GM23338 (cell line): Measurements from ENCODE around the gene MPHOSPH9. TPM values are rescaled to one million over a fixed set of nuclear protein-coding genes. Genes with fewer than 3 reads are reported as not detected.

Experiments
- ATAC-seq: fragments of 200-7000 bp; cut with Tn5 transposase; 3 replicates; pipeline ENCODE4 v1.9.1; 2020
- DNase-seq: peaks from one replicate; pipeline ENCODE4 v3.0.0-alpha.2; 2015; ENCODE audit warnings: low spot score
- H2AFZ ChIP-seq: fragments of 200-600 bp; sonication (generic); 2 replicates; pipeline ENCODE4 v1.8.0; 2016; ENCODE audit warnings: antibody characterized with exemption, mild to moderate bottlenecking, moderate library complexity
- H3F3A ChIP-seq: fragments of 200-600 bp; sonication (generic); replicated peaks from 2 replicates; pipeline ENCODE4 v1.8.0; 2017; ENCODE audit warnings: antibody characterized with exemption, mixed run types, low read depth
- H3K27ac ChIP-seq: fragments of 200-600 bp; sonication (generic); 2 replicates; pipeline ENCODE4 v1.6.1; 2016; ENCODE audit warnings: low read depth
- H3K27me3 ChIP-seq: fragments of 200-600 bp; sonication (generic); 2 replicates; pipeline ENCODE4 v1.8.0; 2016; ENCODE audit warnings: mild to moderate bottlenecking, mixed run types, moderate library complexity; ENCODE audit not compliant: insufficient read depth
- H3K36me3 ChIP-seq: fragments of 200-600 bp; sonication (generic); 2 replicates; pipeline ENCODE4 v1.8.0; 2016; ENCODE audit warnings: mild to moderate bottlenecking; ENCODE audit not compliant: insufficient read depth
- H3K4me1 ChIP-seq: fragments of 200-600 bp; sonication (generic); 2 replicates; pipeline ENCODE4 v1.8.0; 2016; ENCODE audit warnings: mild to moderate bottlenecking, moderate library complexity; ENCODE audit not compliant: insufficient read depth
- H3K4me2 ChIP-seq: fragments of 200-600 bp; sonication (generic); 2 replicates; pipeline ENCODE4 v1.7.1; 2017; ENCODE audit warnings: mixed run types
- H3K4me3 ChIP-seq: fragments of 200-600 bp; sonication (generic); 2 replicates; pipeline ENCODE4 v1.6.1; 2016; ENCODE audit warnings: mixed run types
- H3K79me2 ChIP-seq: fragments of 200-600 bp; sonication (generic); replicated peaks from 2 replicates; pipeline ENCODE4 v1.8.0; 2017; ENCODE audit warnings: mild to moderate bottlenecking; ENCODE audit not compliant: insufficient read depth
- H3K9me2 ChIP-seq: fragments of 200-600 bp; sonication (generic); 2 replicates; pipeline ENCODE4 v1.8.0; 2017; ENCODE audit not compliant: insufficient read depth
- H4K20me1 ChIP-seq: fragments of 200-600 bp; sonication (generic); replicated peaks from 2 replicates; pipeline ENCODE4 v1.8.0; 2017; ENCODE audit warnings: mild to moderate bottlenecking; ENCODE audit not compliant: insufficient read depth
- H3K27ac Mint-ChIP-seq: 2 replicates; pipeline ENCODE4 v1.8.0; 2020; ENCODE audit warnings: inconsistent platforms, mild to moderate bottlenecking, moderate library complexity, mixed read lengths
- H3K27me3 Mint-ChIP-seq: 3 replicates; pipeline ENCODE4 v1.8.0; 2022; ENCODE audit warnings: low read depth, mild to moderate bottlenecking, moderate library complexity, mixed read lengths, inconsistent platforms; ENCODE audit not compliant: insufficient read depth, poor library complexity
- H3K36me3 Mint-ChIP-seq: 3 replicates; pipeline ENCODE4 v1.8.0; 2021; ENCODE audit warnings: low read depth, mild to moderate bottlenecking, inconsistent platforms, moderate library complexity, mixed read lengths
- H3K4me1 Mint-ChIP-seq: 3 replicates; pipeline ENCODE4 v1.8.0; 2020; ENCODE audit warnings: mild to moderate bottlenecking, inconsistent platforms, mixed read lengths
- H3K4me3 Mint-ChIP-seq: 3 replicates; pipeline ENCODE4 v1.8.0; 2021; ENCODE audit warnings: moderate library complexity, mild to moderate bottlenecking, inconsistent platforms, mixed read lengths
- H3K9me3 Mint-ChIP-seq: 3 replicates; pipeline ENCODE4 v1.8.0; 2020; ENCODE audit warnings: moderate library complexity, mild to moderate bottlenecking, inconsistent platforms, mixed read lengths
- CREB1 ChIP-seq: fragments of 250-450 bp; sonication (Bioruptor Pico); IDR thresholded peaks from 2 replicates; pipeline ENCODE4 v1.5.0; 2020; ENCODE audit warnings: low read depth, mild to moderate bottlenecking, moderate library complexity
- EZH2 ChIP-seq: fragments of 200-600 bp; sonication (generic); IDR thresholded peaks from one replicate; pipeline ENCODE4 v1.8.0; 2017; ENCODE audit warnings: antibody characterized with exemption, mild to moderate bottlenecking, low read depth; ENCODE audit not compliant: unreplicated experiment
- EZH2phosphoT487 ChIP-seq: fragments of 200-600 bp; sonication (generic); IDR thresholded peaks from one replicate; pipeline ENCODE4 v1.8.1; 2018; ENCODE audit warnings: antibody characterized with exemption; ENCODE audit not compliant: unreplicated experiment
- JUNB ChIP-seq: IDR thresholded peaks from one replicate; pipeline ENCODE4 v1.6.1; 2016; ENCODE audit warnings: antibody characterized with exemption; ENCODE audit not compliant: unreplicated experiment
- polyA plus RNA-seq: library from polyadenylated mRNA; unstranded; fragments of >200 nt; fragmentation: Nextera tagmentation; extraction: Ambion mirVana; gene quantifications from 2 replicates; pipeline ENCODE4 v1.2.1, GENCODE V29; 2016
- total RNA-seq: library from RNA; depleted of rRNA; stranded (reverse); fragments of >200 nt; shearing (Covaris generic); gene quantifications from 2 replicates; pipeline ENCODE4 v1.2.3, GENCODE V29; 2014
- TF ChIP-seq, protein P1 (sequence below), 2 experiments: fragments of 200-600 bp in 1 of 2; sonication (generic) in 1 of 2; conservative IDR thresholded peaks; 2 replicates each; pipeline versions ENCODE4 v1.5.1 to v1.6.1; 2016 to 2017; ENCODE audit warnings: antibody characterized with exemption in 2 of 2, low read depth in 2 of 2, mild to moderate bottlenecking in 2 of 2, moderate library complexity in 1 of 2
- TF ChIP-seq, protein P2 (sequence below): IDR thresholded peaks from 2 replicates; pipeline ENCODE4 v1.6.1; 2016; ENCODE audit warnings: antibody characterized with exemption

MPHOSPH9 gene
- total and polyA plus RNA-seq, 2 experiments from 2014 or later = 30.5 to 77.9 TPM

- H3K4me2 ChIP-seq = peak overlapping the region; percentile 84
- peak overlapping the region; percentile 73 for H3K4me3 ChIP-seq
- peak overlapping the region; percentile 88 for H2AFZ ChIP-seq
- Mint-ChIP-seq H3K4me1 (peaks cover 43% of the 10 kb centered on the region), H3K27ac (no peak overlapping the region), H3K9me3 (0 out of 3 replicates have a peak, but pooled peaks cover 3% of the 10 kb centered on the region), H3K27me3 (peaks cover 36% of the 10 kb centered on the region), H3K36me3 (peaks cover 2% of the 10 kb centered on the region; the same call in 1 of the 3 replicates), H3K4me3 (peak overlapping the region; percentile 80)
- ATAC-seq (peak; percentile 41), DNase-seq (peak; percentile 55)
- TF ChIP-seq JUNB = no peak
- peak; percentile 36 for TF ChIP-seq EZH2phosphoT487
- peaks cover 19% of the 10 kb centered on the region; the same call in 1 of the 2 replicates for H3F3A ChIP-seq
- no peaks in the 10 kb centered on the region; the same call in 1 of the 2 replicates for H3K36me3 ChIP-seq
- 0 out of 2 replicates have a peak, but pooled peaks cover 5% of the 10 kb centered on the region for H4K20me1 ChIP-seq
- H3K4me1 ChIP-seq = peaks cover 40% of the 10 kb centered on the region
- no peaks in the 10 kb centered on the region for H3K9me2 ChIP-seq
- H3K79me2 ChIP-seq = no peaks in the 10 kb centered on the region
- H3K27me3 ChIP-seq = peaks cover 52% of the 10 kb centered on the region
- H3K27ac ChIP-seq = no peak overlapping the region
Measured at GRCh38 chr12:123150275-123150743, 82.6 kb downstream of the MPHOSPH9 start.

DNA sequence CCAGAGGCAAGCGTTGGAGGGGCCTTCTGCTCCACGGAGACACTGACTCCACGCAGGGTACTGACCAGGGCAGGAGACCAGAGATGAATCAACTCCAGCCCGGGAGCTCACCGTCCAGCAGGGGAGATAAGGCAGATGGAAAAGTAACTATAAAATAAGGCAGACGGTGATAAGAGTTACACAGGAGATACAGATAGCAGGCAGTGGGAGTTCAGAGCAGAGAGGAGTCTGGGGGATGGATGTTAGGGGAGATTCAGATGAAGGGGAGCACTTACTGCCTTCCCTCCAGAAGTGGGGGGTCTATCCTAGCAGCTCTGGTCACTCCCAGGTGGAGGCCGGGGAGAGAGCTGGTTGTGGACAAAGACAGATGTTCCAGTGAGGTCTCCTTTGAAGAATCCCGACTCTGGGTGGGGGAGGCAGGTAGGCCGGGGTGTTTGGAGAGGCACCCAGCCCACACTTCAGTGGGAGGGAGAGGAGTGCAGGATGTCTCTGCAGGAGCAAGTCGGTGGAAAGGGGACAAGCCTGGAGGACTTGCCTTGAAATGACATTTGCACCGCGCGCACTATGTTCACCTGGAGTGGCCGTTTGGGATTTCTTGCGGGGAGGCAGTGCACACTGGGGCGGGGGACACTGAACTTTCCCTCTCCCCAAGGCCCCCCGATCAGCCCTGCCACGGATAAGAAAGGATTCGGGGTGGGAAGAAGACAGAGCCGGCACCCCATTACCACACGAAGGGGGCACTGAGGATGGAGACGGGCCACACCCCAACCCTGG is 83.3 kb downstream of the MPHOSPH9 start:
- Mint-ChIP-seq H3K4me1 (peaks cover 41% of the 10 kb centered on the region), H3K9me3 (0 out of 3 replicates have a peak, but pooled peaks cover 3% of the 10 kb centered on the region), H3K27ac (no peak overlapping the region), H3K27me3 (peaks cover 36% of the 10 kb centered on the region), H3K36me3 (peaks cover 2% of the 10 kb centered on the region; the same call in 1 of the 3 replicates), H3K4me3 (peak overlapping the region; percentile 80)
- Histone ChIP-seq H3K4me3 (peak overlapping the region; percentile 73), H4K20me1 (0 out of 2 replicates have a peak, but pooled peaks cover 5% of the 10 kb centered on the region), H3K27ac (no peak overlapping the region), H3K36me3 (no peaks in the 10 kb centered on the region; the same call in 1 of the 2 replicates), H3K27me3 (peaks cover 52% of the 10 kb centered on the region), H3K9me2 (no peaks in the 10 kb centered on the region), H3K4me2 (peak overlapping the region; percentile 84), H2AFZ (peak overlapping the region; percentile 88), H3F3A (peaks cover 19% of the 10 kb centered on the region; the same call in 1 of the 2 replicates), H3K4me1 (peaks cover 35% of the 10 kb centered on the region), H3K79me2 (no peaks in the 10 kb centered on the region)
- ATAC-seq (no peak), DNase-seq (peak; percentile 17)
- TF ChIP-seq EZH2 = peak; percentile 52
- no peak for TF ChIP-seq CREB1

- peaks cover 2% of the 10 kb centered on the region; the same call in 1 of the 3 replicates for H3K36me3 Mint-ChIP-seq
- peaks cover 15% of the 10 kb centered on the region; the same call in 1 of the 2 replicates for H3F3A ChIP-seq
- H3K27ac ChIP-seq = no peak overlapping the region
- H3K4me3 Mint-ChIP-seq = peak overlapping the region; percentile 80
- peaks cover 29% of the 10 kb centered on the region for H3K4me1 ChIP-seq
- 0 out of 2 replicates have a peak overlapping the region, but pooled peaks have one; percentile 73 for H3K4me3 ChIP-seq
- no peaks in the 10 kb centered on the region for H3K79me2 ChIP-seq
- peaks cover 36% of the 10 kb centered on the region for H3K27me3 Mint-ChIP-seq
- H3K27me3 ChIP-seq = peaks cover 52% of the 10 kb centered on the region
- TF ChIP-seq, protein P1, sequence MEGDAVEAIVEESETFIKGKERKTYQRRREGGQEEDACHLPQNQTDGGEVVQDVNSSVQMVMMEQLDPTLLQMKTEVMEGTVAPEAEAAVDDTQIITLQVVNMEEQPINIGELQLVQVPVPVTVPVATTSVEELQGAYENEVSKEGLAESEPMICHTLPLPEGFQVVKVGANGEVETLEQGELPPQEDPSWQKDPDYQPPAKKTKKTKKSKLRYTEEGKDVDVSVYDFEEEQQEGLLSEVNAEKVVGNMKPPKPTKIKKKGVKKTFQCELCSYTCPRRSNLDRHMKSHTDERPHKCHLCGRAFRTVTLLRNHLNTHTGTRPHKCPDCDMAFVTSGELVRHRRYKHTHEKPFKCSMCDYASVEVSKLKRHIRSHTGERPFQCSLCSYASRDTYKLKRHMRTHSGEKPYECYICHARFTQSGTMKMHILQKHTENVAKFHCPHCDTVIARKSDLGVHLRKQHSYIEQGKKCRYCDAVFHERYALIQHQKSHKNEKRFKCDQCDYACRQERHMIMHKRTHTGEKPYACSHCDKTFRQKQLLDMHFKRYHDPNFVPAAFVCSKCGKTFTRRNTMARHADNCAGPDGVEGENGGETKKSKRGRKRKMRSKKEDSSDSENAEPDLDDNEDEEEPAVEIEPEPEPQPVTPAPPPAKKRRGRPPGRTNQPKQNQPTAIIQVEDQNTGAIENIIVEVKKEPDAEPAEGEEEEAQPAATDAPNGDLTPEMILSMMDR (conservative IDR thresholded peaks at IDR 0.05; ENCODE audit: low read depth in 2 of 2) = no peak
- TF ChIP-seq, protein P2, sequence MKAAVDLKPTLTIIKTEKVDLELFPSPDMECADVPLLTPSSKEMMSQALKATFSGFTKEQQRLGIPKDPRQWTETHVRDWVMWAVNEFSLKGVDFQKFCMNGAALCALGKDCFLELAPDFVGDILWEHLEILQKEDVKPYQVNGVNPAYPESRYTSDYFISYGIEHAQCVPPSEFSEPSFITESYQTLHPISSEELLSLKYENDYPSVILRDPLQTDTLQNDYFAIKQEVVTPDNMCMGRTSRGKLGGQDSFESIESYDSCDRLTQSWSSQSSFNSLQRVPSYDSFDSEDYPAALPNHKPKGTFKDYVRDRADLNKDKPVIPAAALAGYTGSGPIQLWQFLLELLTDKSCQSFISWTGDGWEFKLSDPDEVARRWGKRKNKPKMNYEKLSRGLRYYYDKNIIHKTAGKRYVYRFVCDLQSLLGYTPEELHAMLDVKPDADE = no peak
- TF ChIP-seq EZH2phosphoT487 = no peak
- H3K4me2 ChIP-seq = peak overlapping the region; percentile 84; the same call in 1 of the 2 replicates
- H3K27ac Mint-ChIP-seq = no peak overlapping the region
- H3K36me3 ChIP-seq = no peaks in the 10 kb centered on the region; the same call in 1 of the 2 replicates
- H3K9me3 Mint-ChIP-seq = 0 out of 3 replicates have a peak, but pooled peaks cover 3% of the 10 kb centered on the region
- no peak overlapping the region for H2AFZ ChIP-seq
- H3K9me2 ChIP-seq = no peaks in the 10 kb centered on the region
- H3K4me1 Mint-ChIP-seq = peaks cover 37% of the 10 kb centered on the region
- DNase-seq (no peak), ATAC-seq (no peak)
- 0 out of 2 replicates have a peak, but pooled peaks cover 5% of the 10 kb centered on the region for H4K20me1 ChIP-seq
Measured at GRCh38 chr12:123149088-123149487, 83.9 kb downstream of the MPHOSPH9 start.
